K562 (cell line): ENCODE measurements around the gene DDR1. TPM values are rescaled to one million over a fixed set of nuclear protein-coding genes. Genes with fewer than 3 reads are reported as not detected.
A peak's percentile ranks its signal among the peaks of the same experiment; 100 is the strongest.

Experiments used
- BRF2 ChIP-seq: IDR thresholded peaks from 3 replicates; pipeline ENCODE4 v1.6.1; 2011; ENCODE audit warnings: borderline replicate concordance, mild to moderate bottlenecking; ENCODE audit not compliant: insufficient read length, insufficient read depth
- CBX3 ChIP-seq, 2 experiments: IDR thresholded peaks; 1 replicate in 1 of 2; 2 replicates in 1 of 2; pipeline ENCODE4 v1.6.1; 2012; ENCODE audit warnings: inconsistent platforms in 2 of 2, low read length in 2 of 2, borderline replicate concordance in 1 of 2, control low read depth in 1 of 2
- DNMT1 ChIP-seq: fragments of 450-650 bp; IDR thresholded peaks from 2 replicates; pipeline ENCODE4 v1.6.1; 2016; ENCODE audit warnings: antibody characterized with exemption, mild to moderate bottlenecking
- ELK3 ChIP-seq: fragments of 450-650 bp; formaldehyde crosslinking; IDR thresholded peaks from 2 replicates; pipeline ENCODE4 v1.4.0; 2020; ENCODE audit warnings: mild to moderate bottlenecking
- FOXJ3 ChIP-seq: sonication (generic); formaldehyde crosslinking; IDR thresholded peaks from 2 replicates; pipeline ENCODE4 v1.4.0; 2020; ENCODE audit warnings: mild to moderate bottlenecking, missing genetic modification reagents
- GTF2F1 ChIP-seq: IDR thresholded peaks from 2 replicates; pipeline ENCODE4 v1.6.1; 2011; ENCODE audit warnings: low read depth, low read length, improper control_type of control experiment
- LARP7 ChIP-seq: fragments of 450-650 bp; IDR thresholded peaks from 2 replicates; pipeline ENCODE4 v1.6.1; 2016
- MAFG ChIP-seq: fragments of 450-650 bp; conservative IDR thresholded peaks from 2 replicates; pipeline ENCODE4 v1.6.1; 2016; ENCODE audit warnings: missing genetic modification characterization, missing compliant biosample characterization
- POLR3G ChIP-seq: IDR thresholded peaks from 2 replicates; pipeline ENCODE4 v1.6.1; 2011; ENCODE audit not compliant: insufficient read length, insufficient replicate concordance; ENCODE audit errors: extremely low read depth
- RCOR1 ChIP-seq, 2 experiments: IDR thresholded peaks; 2 replicates each; pipeline ENCODE4 v1.6.1; 2012; ENCODE audit warnings: low read depth in 2 of 2, low read length in 2 of 2, borderline replicate concordance in 1 of 2, improper control_type of control experiment in 1 of 2
- SMARCA4 ChIP-seq: fragments of 450-650 bp; IDR thresholded peaks from 2 replicates; pipeline ENCODE4 v1.6.1; 2016
- ZNF280A ChIP-seq: fragments of 450-650 bp; IDR thresholded peaks from 2 replicates; pipeline ENCODE4 v1.6.1; 2018; ENCODE audit warnings: mild to moderate bottlenecking, low read depth; ENCODE audit not compliant: partially characterized antibody
- ZNF512 ChIP-seq: IDR thresholded peaks from 2 replicates; pipeline ENCODE4 v1.6.1; 2016; ENCODE audit warnings: missing genetic modification characterization, missing compliant biosample characterization
- ZNF518B ChIP-seq: fragments of 250-450 bp; sonication (Bioruptor Pico); IDR thresholded peaks from 2 replicates; pipeline ENCODE4 v1.5.0; 2021; ENCODE audit warnings: mild to moderate bottlenecking, moderate library complexity
- ZNF740 ChIP-seq, 3 experiments: fragments of 200-800 bp in 1 of 3; sonication (Bioruptor generic) in 1 of 3; sonication (generic) in 1 of 3; formaldehyde crosslinking in 1 of 3; IDR thresholded peaks; 2 replicates each; pipeline versions ENCODE4 v1.6.1 to v1.8.0; 2016 to 2022; ENCODE audit warnings: mild to moderate bottlenecking in 2 of 3, missing compliant biosample characterization in 2 of 3, missing genetic modification characterization in 2 of 3, missing genetic modification reagents in 1 of 3
- polyA plus RNA-seq, 8 experiments: library from polyadenylated mRNA; depleted of rRNA in 4 of 8; stranded (reverse) in 5 of 8; unstranded in 3 of 8; fragments of >200 nt; fragmentation: Nextera tagmentation in 2 of 8; fragmentation: Illumina TruSeq in 1 of 8; extraction: Ambion mirVana in 2 of 8; extraction: Trizol in 1 of 8; gene quantifications; 2 replicates each; pipeline versions ENCODE4 v1.2.1 to v1.2.3, GENCODE V29; 2011 to 2014; ENCODE audit warnings: inconsistent platforms in 1 of 8, missing spikeins in 1 of 8
- total RNA-seq, 7 experiments: library from RNA; depleted of rRNA in 6 of 7; stranded (reverse); fragments of >200 nt in 6 of 7; fragmentation: Illumina TruSeq in 2 of 7; extraction: Trizol in 2 of 7; gene quantifications; 2 replicates each; pipeline versions ENCODE4 v1.2.1 to v1.2.3, GENCODE V29; 2011 to 2021; ENCODE audit warnings: low replicate concordance in 1 of 7

The DDR1 gene
- total and polyA plus RNA-seq, 9 of the 15 experiments (the other 6 are each of a cell fraction or from before 2014, with no cell fraction given), result 1.4 to 44.6 (median 12.2) TPM

GRCh38 chr6:30871592-30872183 lies 12.6 kb upstream of the DDR1 start (continued):
- TF ChIP-seq FOXJ3 (CRISPR knock-in tag), result no peak
- peak; percentile 96 for TF ChIP-seq ZNF512 (tag)
- no peak for TF ChIP-seq ELK3
- TF ChIP-seq ZNF740 (CRISPR knock-in tag; IDR thresholded peaks at IDR 0.05), result no peak
- 0 out of 4 replicates have a peak, but pooled peaks of 1 of the 2 experiments have one; percentile 18 for TF ChIP-seq ZNF740 (tag; IDR thresholded peaks at IDR 0.05)
- TF ChIP-seq GTF2F1, result no peak
- no peak for TF ChIP-seq POLR3G
- peak in 1 of 2 experiments; percentile 83; a peak in 2 of 3 replicates for TF ChIP-seq CBX3 (IDR thresholded peaks at IDR 0.05; ENCODE audit: borderline replicate concordance in 1 of 2, low read length in 2 of 2)
- 0 out of 4 replicates have a peak, but pooled peaks of 1 of the 2 experiments have one; percentile 5 for TF ChIP-seq RCOR1 (IDR thresholded peaks at IDR 0.05; ENCODE audit: borderline replicate concordance in 1 of 2, low read depth in 2 of 2, low read length in 2 of 2)
- TF ChIP-seq BRF2, result no peak
- no peak for TF ChIP-seq ZNF518B (CRISPR knock-in tag)
- 0 out of 2 replicates have a peak, but pooled peaks have one; percentile 14 for TF ChIP-seq LARP7
- 0 out of 2 replicates have a peak, but pooled peaks have one; percentile 1 for TF ChIP-seq DNMT1
- TF ChIP-seq ZNF280A, result peak; percentile 72
- TF ChIP-seq MAFG (tag), result 0 out of 2 replicates have a peak, but pooled peaks have one; percentile 4
- TF ChIP-seq SMARCA4, result no peak
